ENCODE measurements around the gene KRT1. TPM values are rescaled to one million over a fixed set of nuclear protein-coding genes. Genes with fewer than 3 reads are reported as not detected.

The KRT1 gene
- total and polyA plus RNA-seq, 2 donors (not counting 1 experiment from before 2014, with no cell fraction given), result not detected

DNA sequence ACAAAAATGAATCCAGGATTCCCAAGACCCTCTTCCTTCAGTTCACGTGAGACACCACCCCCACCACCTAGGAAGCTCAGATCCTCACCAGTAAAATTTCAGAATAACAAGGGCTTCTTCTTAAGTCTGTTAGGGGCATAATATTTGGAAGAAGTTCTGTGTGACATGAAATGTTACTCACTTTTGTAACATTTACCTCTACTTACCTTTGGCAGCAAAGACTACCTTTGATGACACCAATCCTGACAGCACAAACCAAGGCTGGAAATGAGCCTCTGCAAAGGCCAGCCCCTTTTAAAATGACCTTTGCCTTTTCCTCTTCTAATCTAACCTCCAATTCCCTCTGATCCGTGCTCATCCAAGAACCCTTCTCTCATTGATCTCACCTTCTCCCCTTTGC, 42.5 kb upstream of the KRT1 start:
- no peaks in the 10 kb centered on the region for H3K36me3 ChIP-seq (ENCODE audit: control insufficient read depth, insufficient read depth, low read length)
- no peak overlapping the region for H3K27ac ChIP-seq (ENCODE audit: insufficient read depth, low read length)
- H3K79me2 ChIP-seq (ENCODE audit: control insufficient read depth, insufficient read depth, low read length), result no peaks in the 10 kb centered on the region
- no peak for DNase-seq (ENCODE audit: low read depth in 2 of 2)
- no peak overlapping the region for H3K9ac ChIP-seq (ENCODE audit: insufficient read depth, low read length)
- TF ChIP-seq, protein P1, sequence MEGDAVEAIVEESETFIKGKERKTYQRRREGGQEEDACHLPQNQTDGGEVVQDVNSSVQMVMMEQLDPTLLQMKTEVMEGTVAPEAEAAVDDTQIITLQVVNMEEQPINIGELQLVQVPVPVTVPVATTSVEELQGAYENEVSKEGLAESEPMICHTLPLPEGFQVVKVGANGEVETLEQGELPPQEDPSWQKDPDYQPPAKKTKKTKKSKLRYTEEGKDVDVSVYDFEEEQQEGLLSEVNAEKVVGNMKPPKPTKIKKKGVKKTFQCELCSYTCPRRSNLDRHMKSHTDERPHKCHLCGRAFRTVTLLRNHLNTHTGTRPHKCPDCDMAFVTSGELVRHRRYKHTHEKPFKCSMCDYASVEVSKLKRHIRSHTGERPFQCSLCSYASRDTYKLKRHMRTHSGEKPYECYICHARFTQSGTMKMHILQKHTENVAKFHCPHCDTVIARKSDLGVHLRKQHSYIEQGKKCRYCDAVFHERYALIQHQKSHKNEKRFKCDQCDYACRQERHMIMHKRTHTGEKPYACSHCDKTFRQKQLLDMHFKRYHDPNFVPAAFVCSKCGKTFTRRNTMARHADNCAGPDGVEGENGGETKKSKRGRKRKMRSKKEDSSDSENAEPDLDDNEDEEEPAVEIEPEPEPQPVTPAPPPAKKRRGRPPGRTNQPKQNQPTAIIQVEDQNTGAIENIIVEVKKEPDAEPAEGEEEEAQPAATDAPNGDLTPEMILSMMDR (conservative IDR thresholded peaks at IDR 0.05 in 1 of 2, IDR thresholded peaks at IDR 0.05 in 1 of 2; ENCODE audit: low read depth in 1 of 2, low read length in 2 of 2), result no peak
- TF ChIP-seq EZH2 (IDR thresholded peaks at IDR 0.05; ENCODE audit: low read length, missing control alignments), result no peak
- H3K4me2 ChIP-seq (ENCODE audit: extremely low read depth, insufficient read depth, low read length), result no peak overlapping the region
- no peaks in the 10 kb centered on the region for H4K20me1 ChIP-seq (ENCODE audit: control insufficient read depth, extremely low read depth, insufficient read depth, low read length)
- H3K27me3 ChIP-seq (ENCODE audit: control insufficient read depth, insufficient read depth, low read length), result no peaks in the 10 kb centered on the region
- no peak overlapping the region for H2AFZ ChIP-seq (ENCODE audit: low read length)
- H3K4me3 ChIP-seq (replicated peaks in 1 of 4; ENCODE audit: control extremely low read depth in 1 of 4, insufficient read depth in 1 of 4, low read depth in 3 of 4, low read length in 4 of 4), result no peak overlapping the region
- no peaks in the 10 kb centered on the region for H3K4me1 ChIP-seq (ENCODE audit: control insufficient read depth, extremely low read depth, insufficient read depth, low read length)
- no peaks in the 10 kb centered on the region for H3K9me3 ChIP-seq (ENCODE audit: control insufficient read depth, insufficient read depth, low read depth, low read length)

DNA sequence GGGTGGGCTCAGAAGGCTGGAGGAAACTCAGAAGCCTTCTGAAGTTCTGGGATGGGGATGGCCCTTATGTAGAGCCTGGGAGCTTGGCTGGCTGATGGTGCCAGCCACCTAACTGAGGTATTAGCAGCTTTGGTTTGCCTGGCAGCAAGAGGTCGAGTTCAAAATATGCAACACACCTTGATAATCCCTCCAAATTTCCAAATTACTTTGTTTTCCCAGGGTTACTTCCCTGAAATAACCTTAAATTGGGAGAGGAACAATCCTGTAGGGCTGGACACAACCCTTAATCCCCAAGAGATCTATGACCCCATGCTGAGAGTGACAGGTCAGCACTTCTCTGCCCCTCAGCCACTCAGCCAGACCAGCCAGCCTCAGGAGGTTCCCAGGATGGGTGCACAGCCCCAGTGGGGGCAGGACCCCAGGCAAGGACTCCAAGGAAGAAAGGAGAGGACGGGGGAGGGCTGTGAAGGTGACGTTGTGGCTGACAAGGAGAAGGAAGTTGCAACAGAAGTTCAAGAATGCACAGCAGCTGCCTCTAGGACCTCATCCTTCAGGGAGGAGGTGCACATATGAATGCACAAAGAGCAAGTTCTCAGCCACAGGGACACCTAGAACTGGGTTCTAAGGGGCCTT, 41.7 kb upstream of the KRT1 start:
- no peak overlapping the region for H3K4me3 ChIP-seq (replicated peaks in 1 of 4; ENCODE audit: control extremely low read depth in 1 of 4, insufficient read depth in 1 of 4, low read depth in 3 of 4, low read length in 4 of 4)
- H3K27me3 ChIP-seq (ENCODE audit: control insufficient read depth, insufficient read depth, low read length), result no peaks in the 10 kb centered on the region
- H3K9me3 ChIP-seq (ENCODE audit: control insufficient read depth, insufficient read depth, low read depth, low read length), result no peaks in the 10 kb centered on the region
- H3K4me1 ChIP-seq (ENCODE audit: control insufficient read depth, extremely low read depth, insufficient read depth, low read length), result no peaks in the 10 kb centered on the region
- TF ChIP-seq EZH2 (IDR thresholded peaks at IDR 0.05; ENCODE audit: low read length, missing control alignments), result no peak
- TF ChIP-seq, protein P1 (conservative IDR thresholded peaks at IDR 0.05 in 1 of 2, IDR thresholded peaks at IDR 0.05 in 1 of 2; ENCODE audit: low read depth in 1 of 2, low read length in 2 of 2), result no peak
- no peaks in the 10 kb centered on the region for H3K79me2 ChIP-seq (ENCODE audit: control insufficient read depth, insufficient read depth, low read length)
- H4K20me1 ChIP-seq (ENCODE audit: control insufficient read depth, extremely low read depth, insufficient read depth, low read length), result no peaks in the 10 kb centered on the region
- H3K36me3 ChIP-seq (ENCODE audit: control insufficient read depth, insufficient read depth, low read length), result no peaks in the 10 kb centered on the region
- H2AFZ ChIP-seq (ENCODE audit: low read length), result no peak overlapping the region
- no peak overlapping the region for H3K27ac ChIP-seq (ENCODE audit: insufficient read depth, low read length)
- no peak overlapping the region for H3K4me2 ChIP-seq (ENCODE audit: extremely low read depth, insufficient read depth, low read length)
- no peak overlapping the region for H3K9ac ChIP-seq (ENCODE audit: insufficient read depth, low read length)
- DNase-seq (ENCODE audit: low read depth in 2 of 2), result no peak

DNA sequence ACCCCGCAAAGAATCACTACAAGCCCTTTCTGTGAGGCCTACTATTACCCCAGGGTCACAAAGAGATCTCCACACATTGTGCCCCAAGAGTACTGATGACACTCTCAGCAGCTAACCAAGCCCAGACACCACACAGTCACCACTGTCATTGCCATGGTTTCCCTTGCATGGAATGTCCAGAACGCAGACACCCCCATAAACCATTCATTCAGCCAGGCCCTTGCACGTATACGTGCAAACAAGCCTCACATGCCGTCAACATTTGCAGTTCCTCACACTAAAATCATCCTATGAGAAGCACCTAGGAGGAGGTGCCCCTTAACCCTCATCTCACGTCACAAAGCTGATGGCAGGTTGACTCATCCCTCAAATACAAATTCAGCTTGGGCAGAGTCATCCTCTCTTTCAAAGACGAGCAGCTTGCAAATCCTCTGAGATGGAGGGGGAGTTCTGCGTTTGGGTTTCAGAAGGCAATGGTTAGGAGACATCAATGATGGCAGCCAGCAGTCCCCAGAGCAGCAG, 40.2 kb upstream of the KRT1 start:
- H3K9me3 ChIP-seq (ENCODE audit: control insufficient read depth, insufficient read depth, low read depth, low read length), result no peaks in the 10 kb centered on the region
- no peak overlapping the region for H3K4me3 ChIP-seq (replicated peaks in 1 of 4; ENCODE audit: control extremely low read depth in 1 of 4, insufficient read depth in 1 of 4, low read depth in 3 of 4, low read length in 4 of 4)
- no peaks in the 10 kb centered on the region for H3K79me2 ChIP-seq (ENCODE audit: control insufficient read depth, insufficient read depth, low read length)
- no peaks in the 10 kb centered on the region for H4K20me1 ChIP-seq (ENCODE audit: control insufficient read depth, extremely low read depth, insufficient read depth, low read length)
- TF ChIP-seq, protein P1 (conservative IDR thresholded peaks at IDR 0.05 in 1 of 2, IDR thresholded peaks at IDR 0.05 in 1 of 2; ENCODE audit: low read depth in 1 of 2, low read length in 2 of 2), result no peak
- no peak for TF ChIP-seq EZH2 (IDR thresholded peaks at IDR 0.05; ENCODE audit: low read length, missing control alignments)
- no peak overlapping the region for H3K9ac ChIP-seq (ENCODE audit: insufficient read depth, low read length)
- H3K4me2 ChIP-seq (ENCODE audit: extremely low read depth, insufficient read depth, low read length), result no peak overlapping the region
- H3K36me3 ChIP-seq (ENCODE audit: control insufficient read depth, insufficient read depth, low read length), result no peaks in the 10 kb centered on the region
- DNase-seq (ENCODE audit: low read depth in 2 of 2), result peak in 1 of 2 donors; percentile 1
- H3K4me1 ChIP-seq (ENCODE audit: control insufficient read depth, extremely low read depth, insufficient read depth, low read length), result no peaks in the 10 kb centered on the region
- no peak overlapping the region for H2AFZ ChIP-seq (ENCODE audit: low read length)
- peaks cover 7% of the 10 kb centered on the region for H3K27me3 ChIP-seq (ENCODE audit: control insufficient read depth, insufficient read depth, low read length)
- H3K27ac ChIP-seq (ENCODE audit: insufficient read depth, low read length), result no peak overlapping the region

Data from fibroblast of lung (primary cell).